Activated CD4-positive, alpha-beta memory T cell treated with anti-CD3 and anti-CD28 coated beads for 36 hours (primary cell): ENCODE results near the gene PHF12. TPM values are rescaled to one million over a fixed set of nuclear protein-coding genes. Genes with fewer than 3 reads are reported as not detected.
A peak's percentile ranks its signal among the peaks of the same experiment; 100 is the strongest.

Experiments
- CTCF ChIA-PET: fragments of 350-600 bp; sonication (Branson Sonifier 250); formaldehyde crosslinking; loops from one replicate; lab custom pipeline; 2021; ENCODE audit warnings: antibody characterized with exemption, inconsistent platforms; lab: Charles Lee
- POLR2A ChIA-PET: fragments of 350-600 bp; sonication (Branson Sonifier 250); formaldehyde crosslinking; loops from one replicate; lab custom pipeline; 2021; ENCODE audit warnings: antibody characterized with exemption; lab: Charles Lee
- DNase-seq: peaks from one replicate; pipeline ENCODE4 v3.0.0-alpha.2; 2020
- H3K27ac Mint-ChIP-seq: one replicate; pipeline ENCODE4 v1.8.0; 2021; ENCODE audit warnings: mixed read lengths
- H3K27me3 Mint-ChIP-seq: one replicate; pipeline ENCODE4 v1.8.0; 2021; ENCODE audit warnings: mixed read lengths
- H3K36me3 Mint-ChIP-seq: one replicate; pipeline ENCODE4 v1.8.0; 2021; ENCODE audit warnings: mixed read lengths
- H3K4me1 Mint-ChIP-seq: one replicate; pipeline ENCODE4 v1.8.0; 2021; ENCODE audit warnings: low read depth, mixed read lengths
- H3K4me3 Mint-ChIP-seq: one replicate; pipeline ENCODE4 v1.8.0; 2021; ENCODE audit warnings: mild to moderate bottlenecking, mixed read lengths
- H3K9me3 Mint-ChIP-seq: one replicate; pipeline ENCODE4 v1.8.0; 2021; ENCODE audit warnings: mixed read lengths
- intact Hi-C: fragments of 100-400 bp; cut with micrococcal nuclease; formaldehyde crosslinking; loops from one replicate; pipeline ENCODE4 v1.15.1; 2023
- total RNA-seq, 2 experiments: library from RNA; stranded (reverse); gene quantifications; one replicate each; pipeline ENCODE4 v1.2.3, GENCODE V29; 2021

The PHF12 gene
- total RNA-seq, 2 experiments from 2014 or later = 44.0 to 44.8 TPM

DNA sequence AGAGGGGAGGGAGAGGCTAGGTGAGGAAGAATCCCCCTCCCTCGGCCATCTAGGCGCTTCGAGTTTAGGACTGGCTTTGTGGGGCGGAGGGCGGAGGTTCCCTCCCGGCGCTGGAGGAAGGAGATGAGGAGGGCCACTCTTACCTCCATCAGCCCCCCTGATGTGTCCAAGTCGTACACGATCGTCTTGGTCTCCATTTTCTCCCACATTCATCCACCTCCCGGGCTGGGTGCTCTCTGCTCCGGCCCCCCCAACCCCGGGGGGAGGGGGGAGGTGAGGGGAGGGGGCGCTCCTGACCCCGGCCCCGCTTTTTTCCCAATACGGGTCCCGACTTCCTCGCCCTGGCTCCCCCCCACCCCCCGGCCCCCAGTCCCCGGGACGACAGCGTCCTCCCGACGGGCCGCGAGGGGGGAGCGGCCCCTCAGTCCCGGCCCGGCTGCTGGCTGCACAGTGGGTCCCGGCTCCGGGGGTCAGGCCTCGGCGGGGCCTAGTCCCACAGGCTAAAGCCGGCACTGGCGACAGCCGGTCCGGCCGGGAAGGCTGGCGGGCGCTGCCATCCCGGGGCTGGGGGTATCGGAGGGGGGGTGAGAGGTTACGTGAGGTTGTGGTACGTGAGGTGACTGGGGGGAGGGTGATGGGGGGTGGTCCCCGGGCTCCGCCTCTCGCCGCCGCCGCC is 428 bp downstream of the PHF12 start:
- Mint-ChIP-seq H3K27me3 (no peaks in the 10 kb centered on the region), H3K36me3 (peaks cover 27% of the 10 kb centered on the region), H3K4me3 (peak overlapping the region; percentile 95), H3K4me1 (peaks cover 29% of the 10 kb centered on the region), H3K9me3 (no peaks in the 10 kb centered on the region), H3K27ac (peak overlapping the region; percentile 96)
- no peak for DNase-seq
- ChIA-PET POLR2A (interaction anchor here (0.6 to 3.1 kb wide), 11 partner anchors 10 to 231 kb away, joined by 3 to 29 read pairs (median 5); partner anchors contain the start of genes NEK8, RPL23A and TLCD1), CTCF (interaction anchor here (1.0 to 7.3 kb wide), 8 partner anchors 35 to 224 kb away, joined by 3 to 130 read pairs (median 5); partner anchors contain the start of genes NEK8 and TLCD1)
- intact Hi-C loops = loop anchor here (1.0 to 5.0 kb wide), 6 partner anchors 25 to 354 kb away; partner anchors contain the start of genes BLTP2, DHRS13, NUFIP2 and SPAG5

DNA sequence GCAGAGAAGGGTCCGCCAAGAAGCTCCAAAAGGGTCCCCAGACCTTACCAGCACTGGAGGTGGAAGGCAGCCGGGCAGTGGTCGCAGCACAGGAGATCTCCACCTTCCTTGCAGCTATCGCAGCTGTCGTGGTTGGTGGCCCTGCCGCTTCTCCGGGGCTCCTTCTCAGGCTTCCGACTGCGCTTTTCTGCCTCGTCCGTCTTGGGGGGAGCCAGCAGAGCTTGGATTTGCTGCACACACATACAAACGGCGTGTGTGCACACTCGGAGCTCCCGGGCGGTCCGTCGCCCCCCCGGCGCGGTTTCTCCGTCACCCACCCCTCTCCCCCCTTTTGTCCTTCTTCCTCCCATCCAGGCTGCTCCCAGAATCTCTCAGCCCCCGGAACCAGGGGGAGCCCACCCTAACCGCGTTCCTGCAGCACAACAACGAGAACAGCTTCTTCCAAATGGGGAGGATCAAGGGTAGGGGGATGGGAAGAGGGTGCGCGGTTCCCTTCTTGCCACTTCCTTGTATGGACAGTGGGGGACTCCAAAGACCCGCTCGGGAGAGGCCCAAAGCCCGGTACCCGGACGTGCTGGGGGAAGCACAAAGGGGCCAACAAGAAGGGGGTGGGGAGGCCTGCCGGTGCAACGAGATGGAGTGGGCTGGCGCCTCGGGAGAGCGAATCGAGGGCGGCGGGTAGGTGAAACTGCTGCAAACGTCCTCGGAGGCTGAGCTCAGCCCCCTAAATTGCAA is 1.1 kb downstream of the PHF12 start:
- Mint-ChIP-seq H3K4me3 (peak overlapping the region; percentile 95), H3K4me1 (peaks cover 36% of the 10 kb centered on the region), H3K36me3 (peaks cover 27% of the 10 kb centered on the region), H3K9me3 (no peaks in the 10 kb centered on the region), H3K27me3 (no peaks in the 10 kb centered on the region), H3K27ac (peak overlapping the region; percentile 96)
- peak; percentile 71 for DNase-seq
- intact Hi-C loops = loop anchor here (2.0 to 5.0 kb wide), 3 partner anchors 167 to 353 kb away; partner anchors contain the start of genes BLTP2 and SPAG5
- ChIA-PET CTCF (interaction anchor here (0.6 to 7.3 kb wide), 15 partner anchors 10 to 223 kb away, joined by 3 to 130 read pairs (median 5); partner anchors contain the start of genes DHRS13, NEK8 and TLCD1), POLR2A (interaction anchor here (0.7 to 3.0 kb wide), 9 partner anchors 22 to 239 kb away, joined by 3 to 29 read pairs (median 5); partner anchors contain the start of genes DHRS13, FAM222B, FLOT2 and NEK8)

DNA sequence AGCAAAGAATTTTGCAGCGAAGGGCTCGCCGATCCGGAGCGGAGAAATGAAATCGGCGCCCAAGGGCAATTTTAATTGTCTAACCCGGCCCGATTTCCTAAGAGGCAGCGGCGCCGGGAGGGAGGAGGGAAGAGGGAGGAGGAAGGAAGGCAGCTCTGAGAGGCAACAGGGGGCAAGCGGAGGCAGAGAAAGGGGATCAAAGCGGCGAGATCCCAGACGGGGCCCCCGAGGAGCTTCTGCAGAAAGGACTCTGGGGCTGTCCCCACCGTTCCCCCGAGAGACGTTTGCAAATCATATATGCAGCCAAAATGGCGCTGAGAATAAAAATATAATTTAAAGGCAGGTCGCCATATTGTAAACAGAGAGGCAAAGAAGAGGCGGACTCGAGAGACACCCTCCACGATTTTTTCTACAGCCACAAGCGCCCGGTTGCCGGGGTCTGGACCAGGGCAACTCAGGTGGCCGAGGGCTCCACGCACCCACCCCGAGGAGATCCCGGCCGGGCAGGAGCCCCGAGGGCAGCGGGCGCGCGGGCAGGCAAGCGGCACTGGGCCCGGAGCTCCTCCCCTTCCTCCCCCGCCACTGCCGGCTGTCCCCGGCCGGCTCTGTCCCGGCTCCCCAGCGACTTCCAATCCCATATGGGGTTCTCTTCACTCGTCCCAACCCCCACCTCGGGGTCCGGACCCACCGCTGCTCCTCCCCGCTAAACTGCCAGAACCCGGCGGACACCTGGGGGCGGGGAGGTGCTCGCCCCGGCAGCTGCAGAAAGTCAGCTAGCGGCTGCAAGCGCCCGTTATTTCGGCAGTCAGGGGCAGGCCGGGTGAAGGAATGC is 1.9 kb downstream of the PHF12 start:
- intact Hi-C loops = loop anchor here (2.0 to 5.0 kb wide), 3 partner anchors 168 to 352 kb away; partner anchors contain the start of genes BLTP2 and SPAG5
- Mint-ChIP-seq H3K4me1 (peaks cover 44% of the 10 kb centered on the region), H3K9me3 (no peaks in the 10 kb centered on the region), H3K36me3 (peaks cover 32% of the 10 kb centered on the region), H3K27me3 (no peaks in the 10 kb centered on the region), H3K4me3 (peak overlapping the region; percentile 95), H3K27ac (peak overlapping the region; percentile 96)
- ChIA-PET CTCF (interaction anchor here (0.6 to 7.3 kb wide), 16 partner anchors 9 to 222 kb away, joined by 3 to 130 read pairs (median 5); partner anchors contain the start of genes DHRS13, NEK8 and TLCD1), POLR2A (interaction anchor here (0.7 to 3.0 kb wide), 11 partner anchors 10 to 238 kb away, joined by 3 to 29 read pairs (median 5); partner anchors contain the start of genes DHRS13, FAM222B, FLOT2 and NEK8)
- DNase-seq = peak; percentile 80

DNA sequence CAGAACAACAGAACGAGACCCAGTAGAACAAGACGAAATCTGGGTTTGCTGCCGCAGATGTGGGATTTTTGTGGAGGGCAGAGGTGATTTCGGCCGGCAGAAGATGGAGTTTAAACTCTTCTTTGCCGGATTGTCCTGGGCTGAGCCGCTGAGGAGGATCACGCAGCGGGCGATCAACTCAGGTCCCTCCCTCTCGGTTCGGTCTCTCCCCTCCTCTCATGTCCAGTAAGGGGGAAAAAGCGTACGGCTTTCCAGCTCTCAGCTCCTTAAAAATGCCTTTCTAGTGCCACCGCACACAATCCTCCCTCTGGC is 2.5 kb downstream of the PHF12 start:
- intact Hi-C loops = no loop called here
- H3K9me3 Mint-ChIP-seq = no peaks in the 10 kb centered on the region
- ChIA-PET CTCF (interaction anchor here (1.1 to 7.3 kb wide), 7 partner anchors 9 to 222 kb away, joined by 5 to 130 read pairs (median 7); partner anchors contain the start of genes DHRS13, NEK8 and TLCD1), POLR2A (interaction anchor here (0.7 to 3.0 kb wide), 6 partner anchors 10 to 228 kb away, joined by 3 to 29 read pairs (median 7); partner anchors contain the start of genes DHRS13, FAM222B, NEK8 and TLCD1)
- peaks cover 37% of the 10 kb centered on the region for H3K36me3 Mint-ChIP-seq
- DNase-seq = peak; percentile 19
- peak overlapping the region; percentile 96 for H3K27ac Mint-ChIP-seq
- no peaks in the 10 kb centered on the region for H3K27me3 Mint-ChIP-seq
- H3K4me1 Mint-ChIP-seq = peaks cover 48% of the 10 kb centered on the region
- H3K4me3 Mint-ChIP-seq = peak overlapping the region; percentile 95

DNA sequence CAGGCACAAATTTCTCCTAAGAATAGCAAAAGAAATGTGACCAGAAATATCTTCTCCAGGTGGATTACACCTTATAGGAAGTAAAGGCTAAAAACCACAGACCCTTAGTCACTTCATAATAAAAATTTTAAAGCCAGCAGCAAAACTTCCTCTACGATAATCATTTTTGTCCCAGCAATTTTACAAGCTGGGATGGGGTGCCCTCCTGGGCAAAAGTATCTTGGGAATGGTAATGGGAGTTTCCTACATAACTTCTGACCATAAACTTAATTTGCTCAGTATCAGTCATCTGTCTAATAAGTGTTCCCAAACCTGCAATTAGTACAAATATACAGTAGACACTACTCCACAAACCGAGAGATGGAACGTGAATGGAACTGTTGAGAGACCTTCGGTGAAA is 3.0 kb downstream of the PHF12 start:
- CTCF ChIA-PET = interaction anchor here (0.7 to 7.3 kb wide), 5 partner anchors 9 to 221 kb away, joined by 3 to 130 read pairs (median 6); partner anchors contain the start of genes NEK8 and TLCD1
- POLR2A ChIA-PET = interaction anchor here (0.7 to 3.0 kb wide), 3 partner anchors 39 to 221 kb away, joined by 4 to 29 read pairs (median 4); partner anchors contain the start of genes NEK8 and TLCD1

DNA sequence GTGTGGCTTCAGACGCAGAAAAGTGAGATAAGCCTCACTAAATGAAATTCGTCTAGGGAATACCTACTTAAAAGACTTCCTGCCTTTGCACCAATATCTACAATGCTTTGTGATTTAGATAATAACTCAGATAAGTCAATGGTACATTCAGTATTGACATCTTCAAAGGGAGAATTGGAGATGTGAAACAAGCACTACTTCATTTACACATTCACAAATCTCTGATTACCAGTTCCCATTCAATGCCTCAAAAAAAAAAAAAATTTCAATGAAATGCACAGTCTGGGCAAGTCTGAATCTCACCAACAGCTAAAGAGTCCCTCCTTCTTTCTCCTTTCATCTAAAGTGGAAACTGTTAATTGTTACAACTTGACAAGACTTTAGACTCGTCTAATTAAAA is 3.7 kb downstream of the PHF12 start:
- Mint-ChIP-seq H3K27ac (peak overlapping the region; percentile 96), H3K27me3 (no peaks in the 10 kb centered on the region), H3K4me1 (peaks cover 59% of the 10 kb centered on the region), H3K9me3 (no peaks in the 10 kb centered on the region), H3K4me3 (peak overlapping the region; percentile 95), H3K36me3 (peaks cover 46% of the 10 kb centered on the region)
- CTCF ChIA-PET = interaction anchor here (0.7 to 7.3 kb wide), 4 partner anchors 8 to 220 kb away, joined by 3 to 130 read pairs (median 5); partner anchors contain the start of genes NEK8 and TLCD1
- intact Hi-C loops = loop anchor here (2.0 kb wide), 1 partner anchor 137 kb away; no protein-coding TSS in a partner anchor
- no peak for DNase-seq
- POLR2A ChIA-PET = interaction anchor here (0.7 to 1.2 kb wide), 2 partner anchors 38 to 174 kb away, joined by 4 read pairs; no protein-coding TSS in a partner anchor

More for the DNA sequence above, 3.0 kb downstream of the PHF12 start:
- no peak for DNase-seq
- no peaks in the 10 kb centered on the region for H3K27me3 Mint-ChIP-seq
- H3K9me3 Mint-ChIP-seq = no peaks in the 10 kb centered on the region
- peak overlapping the region; percentile 95 for H3K4me3 Mint-ChIP-seq
- peaks cover 53% of the 10 kb centered on the region for H3K4me1 Mint-ChIP-seq
- intact Hi-C loops = no loop called here
- peak overlapping the region; percentile 96 for H3K27ac Mint-ChIP-seq
- H3K36me3 Mint-ChIP-seq = peaks cover 41% of the 10 kb centered on the region

DNA sequence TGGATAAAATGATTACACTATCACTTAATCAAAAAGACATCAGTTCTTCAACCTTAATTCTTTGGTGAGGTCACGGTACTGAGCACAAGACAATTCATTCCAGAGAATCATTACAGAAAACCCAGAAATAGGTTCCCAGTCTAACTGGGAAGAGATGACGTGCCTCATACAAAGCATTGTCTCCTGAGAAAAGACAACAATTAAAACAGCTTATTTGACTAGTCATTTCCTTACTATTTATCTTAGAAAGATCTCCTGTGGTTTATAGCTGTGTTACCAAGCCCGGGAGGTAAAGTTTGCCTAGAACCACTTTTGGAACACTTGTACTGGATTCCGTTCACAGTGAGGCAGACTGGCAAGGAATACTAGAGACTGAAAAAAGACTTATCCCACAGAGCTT is 5.1 kb downstream of the PHF12 start:
- peak overlapping the region; percentile 36 for H3K4me3 Mint-ChIP-seq
- DNase-seq = no peak
- H3K27ac Mint-ChIP-seq = peak overlapping the region; percentile 68
- CTCF ChIA-PET = interaction anchor here (0.7 to 4.3 kb wide), 9 partner anchors 11 to 219 kb away, joined by 3 to 27 read pairs (median 3); partner anchors contain the start of genes DHRS13, NEK8 and TLCD1
- intact Hi-C loops = loop anchor here (1.0 to 2.0 kb wide), 3 partner anchors 20 to 219 kb away; no protein-coding TSS in a partner anchor
- POLR2A ChIA-PET = interaction anchor here (0.6 to 1.2 kb wide), 5 partner anchors 8 to 219 kb away, joined by 3 to 5 read pairs (median 3); no protein-coding TSS in a partner anchor
- peaks cover 50% of the 10 kb centered on the region for H3K36me3 Mint-ChIP-seq
- H3K4me1 Mint-ChIP-seq = peaks cover 68% of the 10 kb centered on the region
- no peaks in the 10 kb centered on the region for H3K27me3 Mint-ChIP-seq
- H3K9me3 Mint-ChIP-seq = no peaks in the 10 kb centered on the region

DNA sequence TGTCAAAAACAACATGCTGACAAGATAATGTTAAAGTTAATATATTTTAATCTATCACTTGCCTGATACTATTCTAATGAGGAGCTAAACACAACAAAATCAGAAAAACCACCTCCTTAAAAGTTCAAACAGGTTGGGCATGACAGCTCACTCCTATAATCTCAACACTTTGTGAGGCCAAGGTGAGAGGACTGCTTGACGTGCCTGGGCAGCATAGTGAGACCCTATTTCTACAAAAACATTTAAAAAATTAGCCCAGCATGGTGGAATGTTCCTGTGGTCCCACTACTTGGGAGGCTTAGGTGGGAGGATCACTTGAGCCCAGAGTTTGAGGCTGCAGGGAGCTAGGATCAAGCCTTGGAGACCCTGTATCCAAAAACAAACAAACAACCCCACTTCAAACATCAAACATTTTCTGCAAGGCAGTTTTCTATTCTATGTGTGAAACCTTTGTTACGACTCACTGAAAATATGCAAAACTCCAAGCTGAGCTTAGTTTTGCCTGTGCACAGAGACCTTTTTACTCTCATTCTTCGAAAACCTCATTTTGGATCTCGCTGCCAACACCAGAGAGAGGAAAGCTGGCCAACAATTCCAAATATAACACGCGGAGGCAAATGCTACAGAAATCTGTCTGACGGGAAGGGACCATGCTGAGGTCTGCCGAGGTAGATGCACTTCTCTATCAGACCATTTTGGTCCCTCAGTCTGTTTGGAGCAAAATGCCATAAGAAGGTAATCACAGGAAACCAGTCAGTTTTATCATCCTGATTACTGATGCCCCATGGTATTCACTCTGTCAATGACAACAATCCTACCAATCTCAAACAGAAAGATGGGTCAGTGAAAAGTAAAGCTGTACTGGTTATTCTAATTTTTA is 6.2 kb downstream of the PHF12 start:
- CTCF ChIA-PET = interaction anchor here (1.1 to 4.3 kb wide), 6 partner anchors 9 to 218 kb away, joined by 3 to 27 read pairs (median 7); partner anchors contain the start of genes DHRS13, NEK8 and TLCD1
- Mint-ChIP-seq H3K27ac (peak overlapping the region; percentile 68), H3K36me3 (peaks cover 45% of the 10 kb centered on the region), H3K9me3 (no peaks in the 10 kb centered on the region), H3K27me3 (no peaks in the 10 kb centered on the region), H3K4me3 (no peak overlapping the region), H3K4me1 (peaks cover 79% of the 10 kb centered on the region)
- DNase-seq = no peak
- POLR2A ChIA-PET = no interaction called here
- intact Hi-C loops = no loop called here

DNA sequence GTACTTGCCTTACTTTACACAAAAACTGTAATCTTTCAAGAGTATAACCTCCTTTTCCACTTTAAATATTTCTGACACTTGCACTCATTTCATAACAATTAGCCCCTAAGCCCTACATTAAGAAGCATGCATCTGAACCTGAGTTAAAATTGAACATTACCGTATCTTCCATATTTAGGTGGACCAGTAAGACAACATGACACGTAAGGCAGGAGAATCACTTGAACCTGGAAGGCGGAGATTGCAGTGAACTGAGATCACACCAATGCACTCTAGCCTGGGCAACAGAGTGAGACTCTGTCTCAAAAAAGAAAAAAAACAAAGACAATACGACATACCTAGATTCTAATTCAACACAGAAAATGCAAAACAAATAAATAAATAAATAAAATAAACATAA is 7.0 kb downstream of the PHF12 start:
- Mint-ChIP-seq H3K9me3 (no peaks in the 10 kb centered on the region), H3K27me3 (no peaks in the 10 kb centered on the region), H3K27ac (peak overlapping the region; percentile 30), H3K36me3 (peaks cover 44% of the 10 kb centered on the region), H3K4me3 (no peak overlapping the region), H3K4me1 (peaks cover 86% of the 10 kb centered on the region)
- ChIA-PET CTCF (interaction anchor here (1.1 to 4.3 kb wide), 7 partner anchors 9 to 217 kb away, joined by 3 to 27 read pairs (median 5); partner anchors contain the start of genes DHRS13, NEK8 and TLCD1), POLR2A (interaction anchor here (0.8 kb wide), 1 partner anchor 47 kb away, joined by 3 read pairs; the partner anchor contains the start of gene FLOT2)
- no peak for DNase-seq
- intact Hi-C loops = no loop called here
